GM23248 (cell line): Measurements from ENCODE around the gene TBX5.

Source experiments
- EZH2 ChIP-seq: fragments of 200-600 bp; sonication (generic); IDR thresholded peaks from 2 replicates; pipeline ENCODE4 v1.6.1; 2018; ENCODE audit warnings: antibody characterized with exemption, mild to moderate bottlenecking; ENCODE audit not compliant: insufficient read depth, poor library complexity, severe bottlenecking
- EZH2phosphoT487 ChIP-seq: fragments of 200-600 bp; sonication (generic); IDR thresholded peaks from 2 replicates; pipeline ENCODE4 v1.6.1; 2018; ENCODE audit warnings: antibody characterized with exemption, moderate library complexity, mild to moderate bottlenecking, low read depth; ENCODE audit not compliant: insufficient read depth

- TF ChIP-seq EZH2phosphoT487 (no peak), EZH2 (no peak)
Measured at GRCh38 chr12:114445401-114446323, 39.7 kb upstream of the TBX5 start.
